Measurements from ENCODE around the gene TOR1AIP2. TPM values are rescaled to one million over a fixed set of nuclear protein-coding genes. Genes with fewer than 3 reads are reported as not detected.

TOR1AIP2 gene
- total and polyA plus RNA-seq, 10 of the 15 experiments (the other 5 are each of a cell fraction or from before 2014, with no cell fraction given): 5.3 to 38.9 (median 15.4) TPM

DNA sequence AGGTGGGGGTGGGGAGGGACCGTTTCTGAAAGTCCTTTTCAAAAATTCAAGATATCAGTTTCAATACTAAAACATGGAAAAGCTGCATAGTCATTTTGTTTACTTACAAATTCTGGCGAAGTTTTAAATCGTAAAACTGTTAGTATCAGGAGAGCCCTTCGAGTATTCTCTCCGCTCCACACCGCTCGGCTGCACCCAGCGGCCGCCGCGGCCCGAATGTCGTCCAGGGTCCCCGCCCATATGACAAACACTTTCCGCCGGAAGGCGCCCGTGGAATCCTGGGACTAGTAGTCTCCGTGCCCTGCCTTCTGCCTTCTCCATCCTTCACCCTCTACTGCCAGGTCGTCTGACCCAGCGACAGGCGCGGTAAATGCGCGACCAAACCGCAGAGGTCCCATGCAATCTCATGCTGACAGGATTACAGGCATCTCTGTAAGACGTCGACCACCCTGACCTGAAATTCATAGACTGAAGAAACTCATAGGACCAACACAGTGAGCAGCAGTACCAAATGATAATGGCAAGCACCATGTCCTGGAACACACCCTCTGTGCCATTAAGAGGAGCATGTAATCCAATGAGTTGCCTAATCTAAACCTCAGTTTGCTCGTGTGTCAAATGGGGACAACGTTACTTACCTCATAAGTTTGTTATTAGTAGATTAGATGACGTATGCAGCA, at the start of gene TOR1AIP2 (continued):
- TF ChIP-seq, protein P1, sequence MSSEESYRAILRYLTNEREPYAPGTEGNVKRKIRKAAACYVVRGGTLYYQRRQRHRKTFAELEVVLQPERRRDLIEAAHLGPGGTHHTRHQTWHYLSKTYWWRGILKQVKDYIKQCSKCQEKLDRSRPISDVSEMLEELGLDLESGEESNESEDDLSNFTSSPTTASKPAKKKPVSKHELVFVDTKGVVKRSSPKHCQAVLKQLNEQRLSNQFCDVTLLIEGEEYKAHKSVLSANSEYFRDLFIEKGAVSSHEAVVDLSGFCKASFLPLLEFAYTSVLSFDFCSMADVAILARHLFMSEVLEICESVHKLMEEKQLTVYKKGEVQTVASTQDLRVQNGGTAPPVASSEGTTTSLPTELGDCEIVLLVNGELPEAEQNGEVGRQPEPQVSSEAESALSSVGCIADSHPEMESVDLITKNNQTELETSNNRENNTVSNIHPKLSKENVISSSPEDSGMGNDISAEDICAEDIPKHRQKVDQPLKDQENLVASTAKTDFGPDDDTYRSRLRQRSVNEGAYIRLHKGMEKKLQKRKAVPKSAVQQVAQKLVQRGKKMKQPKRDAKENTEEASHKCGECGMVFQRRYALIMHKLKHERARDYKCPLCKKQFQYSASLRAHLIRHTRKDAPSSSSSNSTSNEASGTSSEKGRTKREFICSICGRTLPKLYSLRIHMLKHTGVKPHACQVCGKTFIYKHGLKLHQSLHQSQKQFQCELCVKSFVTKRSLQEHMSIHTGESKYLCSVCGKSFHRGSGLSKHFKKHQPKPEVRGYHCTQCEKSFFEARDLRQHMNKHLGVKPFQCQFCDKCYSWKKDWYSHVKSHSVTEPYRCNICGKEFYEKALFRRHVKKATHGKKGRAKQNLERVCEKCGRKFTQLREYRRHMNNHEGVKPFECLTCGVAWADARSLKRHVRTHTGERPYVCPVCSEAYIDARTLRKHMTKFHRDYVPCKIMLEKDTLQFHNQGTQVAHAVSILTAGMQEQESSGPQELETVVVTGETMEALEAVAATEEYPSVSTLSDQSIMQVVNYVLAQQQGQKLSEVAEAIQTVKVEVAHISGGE (CRISPR knock-in tag; IDR thresholded peaks at IDR 0.05): no peak
- TF ChIP-seq ZBED1 (IDR thresholded peaks at IDR 0.05; ENCODE audit: borderline replicate concordance) (no peak), BHLHE40 (IDR thresholded peaks at IDR 0.05; ENCODE audit: borderline replicate concordance in 1 of 2, low read depth in 2 of 2, low read length in 1 of 2) (peak in 1 of 2 experiments; percentile 36; a peak in 1 of 4 replicates), SMAD5 (IDR thresholded peaks at IDR 0.05; ENCODE audit: low read depth) (peak; percentile 63; the same call in 1 of the 2 replicates), SUZ12 (IDR thresholded peaks at IDR 0.05; ENCODE audit: unreplicated experiment) (no peak), SIX5 (IDR thresholded peaks at IDR 0.05; ENCODE audit: low read depth, low read length, severe bottlenecking) (peak; percentile 91), NR2F1 (conservative IDR thresholded peaks at IDR 0.05) (no peak), RUNX3 (IDR thresholded peaks at IDR 0.05; ENCODE audit: low read length) (peak; percentile 67), CREB1 (IDR thresholded peaks at IDR 0.05; ENCODE audit: low read depth) (peak; percentile 91), WRNIP1 (IDR thresholded peaks at IDR 0.05; ENCODE audit: borderline replicate concordance, low read depth, low read length) (no peak), SPI1 (IDR thresholded peaks at IDR 0.05; ENCODE audit: borderline replicate concordance, insufficient read depth, low read depth, low read length) (no peak), MTA3 (IDR thresholded peaks at IDR 0.05; ENCODE audit: borderline replicate concordance, low read length) (no peak), CBX5 (IDR thresholded peaks at IDR 0.05; ENCODE audit: low read depth) (0 out of 2 replicates have a peak, but pooled peaks have one; percentile 11), IRF4 (IDR thresholded peaks at IDR 0.05; ENCODE audit: low read depth, low read length) (no peak), HCFC1 (IDR thresholded peaks at IDR 0.05; ENCODE audit: low read length) (peak; percentile 91), ZNF622 (IDR thresholded peaks at IDR 0.05) (no peak), SREBF1 (IDR thresholded peaks at IDR 0.05; ENCODE audit: low read length) (no peak), MYB (IDR thresholded peaks at IDR 0.05; ENCODE audit: borderline replicate concordance, low read depth, low read length) (no peak)
- TF ChIP-seq, protein P2, sequence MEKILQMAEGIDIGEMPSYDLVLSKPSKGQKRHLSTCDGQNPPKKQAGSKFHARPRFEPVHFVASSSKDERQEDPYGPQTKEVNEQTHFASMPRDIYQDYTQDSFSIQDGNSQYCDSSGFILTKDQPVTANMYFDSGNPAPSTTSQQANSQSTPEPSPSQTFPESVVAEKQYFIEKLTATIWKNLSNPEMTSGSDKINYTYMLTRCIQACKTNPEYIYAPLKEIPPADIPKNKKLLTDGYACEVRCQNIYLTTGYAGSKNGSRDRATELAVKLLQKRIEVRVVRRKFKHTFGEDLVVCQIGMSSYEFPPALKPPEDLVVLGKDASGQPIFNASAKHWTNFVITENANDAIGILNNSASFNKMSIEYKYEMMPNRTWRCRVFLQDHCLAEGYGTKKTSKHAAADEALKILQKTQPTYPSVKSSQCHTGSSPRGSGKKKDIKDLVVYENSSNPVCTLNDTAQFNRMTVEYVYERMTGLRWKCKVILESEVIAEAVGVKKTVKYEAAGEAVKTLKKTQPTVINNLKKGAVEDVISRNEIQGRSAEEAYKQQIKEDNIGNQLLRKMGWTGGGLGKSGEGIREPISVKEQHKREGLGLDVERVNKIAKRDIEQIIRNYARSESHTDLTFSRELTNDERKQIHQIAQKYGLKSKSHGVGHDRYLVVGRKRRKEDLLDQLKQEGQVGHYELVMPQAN (conservative IDR thresholded peaks at IDR 0.05): 0 out of 2 replicates have a peak, but pooled peaks have one; percentile 57
- TF ChIP-seq, protein P3, sequence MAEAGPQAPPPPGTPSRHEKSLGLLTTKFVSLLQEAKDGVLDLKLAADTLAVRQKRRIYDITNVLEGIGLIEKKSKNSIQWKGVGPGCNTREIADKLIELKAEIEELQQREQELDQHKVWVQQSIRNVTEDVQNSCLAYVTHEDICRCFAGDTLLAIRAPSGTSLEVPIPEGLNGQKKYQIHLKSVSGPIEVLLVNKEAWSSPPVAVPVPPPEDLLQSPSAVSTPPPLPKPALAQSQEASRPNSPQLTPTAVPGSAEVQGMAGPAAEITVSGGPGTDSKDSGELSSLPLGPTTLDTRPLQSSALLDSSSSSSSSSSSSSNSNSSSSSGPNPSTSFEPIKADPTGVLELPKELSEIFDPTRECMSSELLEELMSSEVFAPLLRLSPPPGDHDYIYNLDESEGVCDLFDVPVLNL (IDR thresholded peaks at IDR 0.05; ENCODE audit: low read depth, low read length): no peak
- TF ChIP-seq, protein P4, sequence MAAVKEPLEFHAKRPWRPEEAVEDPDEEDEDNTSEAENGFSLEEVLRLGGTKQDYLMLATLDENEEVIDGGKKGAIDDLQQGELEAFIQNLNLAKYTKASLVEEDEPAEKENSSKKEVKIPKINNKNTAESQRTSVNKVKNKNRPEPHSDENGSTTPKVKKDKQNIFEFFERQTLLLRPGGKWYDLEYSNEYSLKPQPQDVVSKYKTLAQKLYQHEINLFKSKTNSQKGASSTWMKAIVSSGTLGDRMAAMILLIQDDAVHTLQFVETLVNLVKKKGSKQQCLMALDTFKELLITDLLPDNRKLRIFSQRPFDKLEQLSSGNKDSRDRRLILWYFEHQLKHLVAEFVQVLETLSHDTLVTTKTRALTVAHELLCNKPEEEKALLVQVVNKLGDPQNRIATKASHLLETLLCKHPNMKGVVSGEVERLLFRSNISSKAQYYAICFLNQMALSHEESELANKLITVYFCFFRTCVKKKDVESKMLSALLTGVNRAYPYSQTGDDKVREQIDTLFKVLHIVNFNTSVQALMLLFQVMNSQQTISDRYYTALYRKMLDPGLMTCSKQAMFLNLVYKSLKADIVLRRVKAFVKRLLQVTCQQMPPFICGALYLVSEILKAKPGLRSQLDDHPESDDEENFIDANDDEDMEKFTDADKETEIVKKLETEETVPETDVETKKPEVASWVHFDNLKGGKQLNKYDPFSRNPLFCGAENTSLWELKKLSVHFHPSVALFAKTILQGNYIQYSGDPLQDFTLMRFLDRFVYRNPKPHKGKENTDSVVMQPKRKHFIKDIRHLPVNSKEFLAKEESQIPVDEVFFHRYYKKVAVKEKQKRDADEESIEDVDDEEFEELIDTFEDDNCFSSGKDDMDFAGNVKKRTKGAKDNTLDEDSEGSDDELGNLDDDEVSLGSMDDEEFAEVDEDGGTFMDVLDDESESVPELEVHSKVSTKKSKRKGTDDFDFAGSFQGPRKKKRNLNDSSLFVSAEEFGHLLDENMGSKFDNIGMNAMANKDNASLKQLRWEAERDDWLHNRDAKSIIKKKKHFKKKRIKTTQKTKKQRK (IDR thresholded peaks at IDR 0.05; ENCODE audit: low read depth, low read length): no peak
